ENCODE measurements around the gene SIX2.
"Not testable (repeated sequence)": the region's sequence is repeated elsewhere in the genome, so short reads cannot be mapped to it uniquely, and the experiment has no call there.

The SIX2 gene

GRCh38 chr2:45009303-45009927 is at the start of gene SIX2:
TSS of gene SIX2 (minus strand) at chr2:45009452. CDS start at chr2:45009110, 342 bp downstream.
- DNase-seq (ENCODE audit: low spot score) (peak; percentile 99), FAIRE-seq (peak; percentile 79)

DNA sequence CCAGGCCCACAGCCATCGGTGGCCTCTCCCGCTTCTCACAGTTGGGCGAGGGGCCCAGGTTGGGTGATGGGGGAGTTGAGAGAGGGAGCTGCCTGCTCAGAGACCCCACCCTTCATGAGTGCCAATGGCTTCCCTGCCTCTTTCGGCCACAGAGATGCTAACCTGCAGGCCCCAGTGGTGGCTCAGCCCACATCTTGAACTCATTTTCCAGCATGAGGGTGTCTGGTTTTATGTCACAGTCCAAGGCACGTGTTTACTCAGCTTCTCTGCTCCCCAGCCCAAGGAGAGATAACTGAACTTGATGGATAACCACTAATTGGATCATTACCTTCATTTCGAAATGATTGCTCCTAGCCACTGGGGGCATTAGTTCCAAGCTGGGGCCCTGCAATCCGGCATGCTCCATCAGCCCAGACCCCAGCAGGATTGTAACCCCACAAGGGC is 45.9 kb upstream of the SIX2 start:
- no peak for DNase-seq (ENCODE audit: low spot score)
- FAIRE-seq, result no peak

DNA sequence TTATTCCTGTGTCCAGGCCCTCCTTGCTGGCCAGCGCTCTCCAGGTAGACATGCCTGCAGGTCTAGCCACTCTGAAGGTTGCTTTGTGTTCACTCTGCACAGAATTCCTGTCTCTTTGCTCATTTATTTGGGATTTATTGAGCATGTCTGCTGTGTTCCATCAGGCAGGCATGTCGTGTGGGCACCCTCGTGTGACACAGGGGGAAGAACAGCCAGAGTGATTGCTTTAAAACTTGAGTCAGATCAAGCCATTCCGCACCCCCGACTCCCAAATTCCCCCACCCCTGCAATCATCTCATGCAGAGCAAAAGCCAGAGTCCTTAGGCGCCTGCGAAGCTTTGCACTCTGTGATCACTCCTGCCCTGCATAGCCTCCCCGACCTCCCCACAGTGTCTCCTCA is 44.7 kb upstream of the SIX2 start:
- no peak for DNase-seq (ENCODE audit: low spot score)
- no peak for FAIRE-seq

- DNase-seq (ENCODE audit: low spot score) (no peak), FAIRE-seq (peak; percentile 13)
These were observed 43.2 kb upstream of the SIX2 start for GRCh38 chr2:45052388-45052928.

DNA sequence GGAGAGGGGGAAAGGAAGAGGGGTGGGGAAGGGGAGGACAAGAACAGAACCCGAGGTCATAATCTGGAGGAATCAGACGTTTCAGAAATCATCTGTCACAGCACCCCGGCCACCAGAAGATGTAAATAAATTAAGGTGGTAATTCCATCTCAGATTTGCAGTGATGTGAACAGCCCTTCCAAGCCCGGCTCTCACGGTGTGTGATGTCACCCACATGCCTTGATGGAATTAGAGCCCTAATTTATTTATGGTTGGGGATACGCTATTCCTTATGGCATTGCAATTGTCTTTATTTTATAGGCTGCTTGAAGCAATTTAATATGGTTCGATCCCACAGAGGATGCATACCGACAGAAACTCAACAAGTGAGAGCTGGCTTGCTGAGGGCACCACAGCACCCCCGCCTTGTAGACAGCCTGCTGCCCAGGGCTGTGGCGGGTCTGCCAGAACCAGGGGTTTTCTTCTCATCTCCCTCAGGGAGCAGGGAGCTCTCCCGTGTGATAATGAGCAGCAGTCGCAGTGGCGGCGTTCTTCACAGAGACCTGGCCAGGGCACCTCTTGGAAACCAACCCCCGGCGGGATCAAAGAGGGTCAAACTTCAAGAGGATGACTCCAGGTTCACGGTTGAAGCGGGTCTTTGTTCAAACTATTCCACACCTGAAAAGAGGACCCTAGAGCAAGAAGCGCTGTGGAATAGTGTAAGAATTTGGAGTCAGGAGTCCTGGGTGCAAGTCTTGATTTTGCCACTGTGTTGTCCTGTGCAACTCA is 40.5 kb upstream of the SIX2 start:
- FAIRE-seq (no peak), DNase-seq (ENCODE audit: low spot score) (no peak)

- FAIRE-seq, result no peak
- DNase-seq (ENCODE audit: low spot score), result no peak
These were observed 38.0 kb upstream of the SIX2 start for GRCh38 chr2:45047301-45047700.

- DNase-seq (ENCODE audit: low spot score), result no peak
- no peak for FAIRE-seq
These were observed 37.5 kb upstream of the SIX2 start for GRCh38 chr2:45046786-45047185.

GRCh38 chr2:45045706-45046105 is 36.5 kb upstream of the SIX2 start:
- no peak for DNase-seq (ENCODE audit: low spot score)
- FAIRE-seq, result no peak

DNA sequence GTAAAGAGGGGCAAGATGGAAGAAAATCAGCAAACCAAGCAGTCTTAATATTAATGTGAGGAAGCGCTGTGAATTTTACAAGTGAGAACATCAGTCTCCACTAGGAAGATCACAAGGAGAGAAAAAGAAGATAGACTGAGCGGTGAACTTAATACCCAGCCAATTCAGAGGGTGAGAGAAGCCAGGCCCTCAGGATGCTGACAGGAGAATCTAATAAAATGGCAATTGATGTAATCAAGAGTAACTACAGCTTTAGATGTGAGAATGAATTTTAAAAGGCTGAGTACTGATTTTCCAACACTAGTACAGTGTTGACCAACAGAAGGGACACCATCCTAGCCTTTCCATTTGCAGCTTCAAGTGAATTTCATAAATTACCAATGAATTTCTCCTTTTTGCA is 35.7 kb upstream of the SIX2 start:
- DNase-seq (ENCODE audit: low spot score) (no peak), FAIRE-seq (no peak)

- DNase-seq (ENCODE audit: low spot score) (no peak), FAIRE-seq (no peak)
These were observed 33.9 kb upstream of the SIX2 start for GRCh38 chr2:45043174-45043573.

DNA sequence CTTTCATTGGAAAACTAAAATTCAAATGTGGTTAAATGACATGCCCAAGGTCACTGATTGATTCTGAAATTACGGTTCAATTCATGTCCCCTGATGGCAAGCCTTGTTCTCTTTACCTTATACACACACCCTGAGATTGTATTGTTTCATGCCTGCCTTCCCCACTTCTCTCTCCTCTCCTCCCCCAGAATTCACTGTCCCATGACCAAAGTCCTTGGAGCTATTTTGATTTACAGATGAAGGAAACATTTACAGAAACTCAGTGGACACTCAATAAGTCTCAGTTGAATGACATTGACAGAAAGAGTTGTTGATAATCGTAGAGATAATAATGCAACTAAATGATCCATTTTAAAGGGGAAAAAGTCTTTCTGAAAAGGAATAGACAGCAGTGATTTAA is 33.1 kb upstream of the SIX2 start:
- no peak for DNase-seq (ENCODE audit: low spot score)
- no peak for FAIRE-seq

GRCh38 chr2:45040786-45041185 is 31.5 kb upstream of the SIX2 start:
- DNase-seq (ENCODE audit: low spot score), result no peak
- no peak for FAIRE-seq

DNA sequence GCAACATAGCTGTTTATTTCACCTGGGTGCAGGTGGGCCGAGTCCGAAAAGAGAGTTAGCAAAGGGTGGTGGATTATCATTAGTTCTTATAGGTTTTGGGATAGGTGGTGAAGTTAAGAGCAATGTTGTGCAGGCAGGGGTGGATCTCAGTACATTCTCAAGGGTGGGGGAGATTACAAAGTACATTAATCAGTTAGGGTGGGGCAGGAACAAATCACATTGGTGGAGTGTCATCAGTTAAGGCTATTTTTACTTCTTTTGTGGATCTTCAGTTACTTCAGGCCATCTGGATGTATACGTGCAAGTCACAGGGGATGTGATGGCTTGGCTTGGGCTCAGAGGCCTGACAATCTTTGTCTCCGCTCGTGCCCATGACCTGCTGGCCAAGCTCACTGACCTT is 30.6 kb upstream of the SIX2 start:
- FAIRE-seq; DNase-seq (ENCODE audit: low spot score): not testable (repeated sequence)

GRCh38 chr2:45038861-45039260 is 29.6 kb upstream of the SIX2 start:
- DNase-seq (ENCODE audit: low spot score); FAIRE-seq: not testable (repeated sequence)

DNA sequence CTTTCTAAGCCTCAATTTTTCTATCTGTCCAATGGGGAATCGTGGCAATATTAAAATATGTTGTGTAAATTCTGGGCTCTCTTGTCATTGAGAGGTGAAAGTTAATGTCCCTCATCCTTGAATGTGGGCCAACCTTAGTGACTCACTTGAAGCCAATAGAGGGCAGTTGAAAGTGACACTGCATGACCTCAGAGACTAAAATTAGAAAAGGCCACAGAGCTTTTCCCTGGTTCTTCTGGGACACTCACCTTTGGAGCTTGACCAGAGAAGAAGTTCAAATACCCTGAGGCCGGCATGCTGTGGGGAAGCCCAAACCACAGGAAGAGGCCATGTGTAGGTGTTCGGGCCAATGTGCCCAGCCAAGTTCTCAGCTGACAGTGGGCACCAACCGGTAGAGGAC is 24.1 kb upstream of the SIX2 start:
- FAIRE-seq (no peak), DNase-seq (ENCODE audit: low spot score) (no peak)

- DNase-seq (ENCODE audit: low spot score) (no peak), FAIRE-seq (no peak)
These were observed 21.8 kb upstream of the SIX2 start for GRCh38 chr2:45031028-45031427.

DNA sequence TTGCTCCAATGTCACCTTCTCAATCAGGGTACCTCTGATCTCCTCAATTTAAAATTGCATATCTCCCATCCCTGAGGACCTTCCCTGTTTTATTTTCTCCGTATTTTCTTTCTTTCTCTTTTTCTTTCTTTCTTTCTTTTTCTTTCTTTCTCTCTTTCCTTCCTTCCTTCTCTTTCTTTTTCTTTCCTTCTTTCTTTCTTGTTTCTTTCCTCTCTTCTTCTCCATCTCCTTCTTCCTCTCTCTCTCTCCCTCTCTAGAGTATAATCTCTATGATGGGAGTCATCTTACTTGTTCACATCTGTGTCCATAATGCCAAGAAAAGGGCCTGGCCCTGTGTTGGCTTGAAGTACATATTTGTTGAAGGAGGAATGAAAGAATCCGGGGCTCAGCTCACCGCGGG is 21.3 kb upstream of the SIX2 start:
- FAIRE-seq (no peak), DNase-seq (ENCODE audit: low spot score) (no peak)

GRCh38 chr2:45029215-45029614 is 20.0 kb upstream of the SIX2 start:
- FAIRE-seq (no peak), DNase-seq (ENCODE audit: low spot score) (no peak)

GRCh38 chr2:45028276-45028675 is 19.0 kb upstream of the SIX2 start:
- FAIRE-seq (no peak), DNase-seq (ENCODE audit: low spot score) (no peak)

GRCh38 chr2:45026924-45027450 is 17.7 kb upstream of the SIX2 start:
- DNase-seq (ENCODE audit: low spot score), result no peak
- no peak for FAIRE-seq

DNA sequence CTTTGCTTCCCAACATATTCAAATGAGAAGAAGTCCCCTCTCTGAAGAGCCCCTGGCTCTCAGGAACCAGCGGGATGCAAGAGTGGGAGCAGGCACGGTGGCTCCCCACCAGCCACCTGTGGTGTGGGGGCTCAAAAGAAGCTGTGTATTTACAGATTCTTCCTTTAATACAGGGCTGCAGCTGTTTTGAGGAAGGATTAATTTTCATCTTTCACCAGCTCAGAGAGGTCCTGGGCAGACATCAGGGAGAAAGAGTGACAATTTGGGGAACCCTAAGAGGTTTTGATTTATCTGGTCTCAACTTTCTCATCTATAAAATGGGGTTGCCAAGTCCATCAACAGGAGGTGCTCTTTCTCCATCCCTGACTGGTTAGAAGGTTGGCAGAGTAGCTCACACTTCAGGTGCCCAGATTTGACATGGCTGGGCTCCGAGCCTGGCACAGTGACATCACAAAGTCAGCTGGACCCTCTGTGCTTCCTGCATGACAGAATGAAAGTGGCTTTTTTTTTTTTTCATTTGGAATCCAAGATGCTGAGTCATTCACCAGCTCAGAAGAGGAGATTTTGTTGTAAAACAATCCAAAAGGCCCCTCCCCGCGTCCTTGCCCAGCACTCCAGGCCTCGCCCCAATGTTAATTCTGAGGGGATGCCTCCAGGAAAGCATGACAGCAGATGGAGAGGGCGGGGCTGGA is 15.5 kb upstream of the SIX2 start:
- DNase-seq (ENCODE audit: low spot score), result peak; percentile 90

GRCh38 chr2:45024097-45024496 is 14.8 kb upstream of the SIX2 start:
- DNase-seq (ENCODE audit: low spot score) (no peak), FAIRE-seq (no peak)

More for the DNA sequence above, 15.5 kb upstream of the SIX2 start:
- FAIRE-seq, result peak; percentile 44
